Natural killer cell (primary cell): ENCODE measurements around the gene HCK. TPM values are rescaled to one million over a fixed set of nuclear protein-coding genes. Genes with fewer than 3 reads are reported as not detected.

Source experiments
- ATAC-seq, 3 donors: fragments of 150-1000 bp in 2 of 3; fragments of 200-7000 bp in 1 of 3; cut with Tn5 transposase; 1 replicate in 1 of 3; 2 replicates in 2 of 3; pipeline ENCODE4 v1.10.0; 2021; ENCODE audit warnings: mild to moderate bottlenecking in 2 of 3, moderate library complexity in 2 of 3
- DNase-seq, 2 donors: peaks; one replicate each; pipeline versions ENCODE4 v3.0.0 to v3.0.0-alpha.2; 2013 to 2021; ENCODE audit warnings: mixed read lengths in 1 of 2
- H3K27ac ChIP-seq: one replicate; pipeline ENCODE4 v1.5.1; 2013; ENCODE audit warnings: mild to moderate bottlenecking, low read length
- H3K27me3 ChIP-seq: one replicate; pipeline ENCODE4 v1.6.1; 2013; ENCODE audit warnings: low read length; ENCODE audit not compliant: control insufficient read depth, insufficient read depth
- H3K36me3 ChIP-seq: one replicate; pipeline ENCODE4 v1.6.1; 2013; ENCODE audit warnings: low read length; ENCODE audit not compliant: control insufficient read depth, insufficient read depth
- H3K4me1 ChIP-seq: one replicate; pipeline ENCODE4 v1.6.1; 2013; ENCODE audit warnings: low read length; ENCODE audit not compliant: control insufficient read depth, insufficient read depth
- H3K4me3 ChIP-seq: one replicate; pipeline ENCODE4 v1.5.1; 2013; ENCODE audit warnings: low read length
- H3K9me3 ChIP-seq: one replicate; pipeline ENCODE4 v1.6.1; 2013; ENCODE audit warnings: low read length; ENCODE audit not compliant: control insufficient read depth, insufficient read depth
- H3K27ac Mint-ChIP-seq, 2 donors: one replicate each; pipeline ENCODE4 v1.8.0; 2022; ENCODE audit warnings: mild to moderate bottlenecking in 2 of 2, mixed read lengths in 2 of 2, moderate library complexity in 1 of 2
- H3K27me3 Mint-ChIP-seq, 2 donors: one replicate each; pipeline ENCODE4 v1.8.0; 2022; ENCODE audit warnings: low read depth in 2 of 2, mixed read lengths in 2 of 2
- H3K36me3 Mint-ChIP-seq: one replicate; pipeline ENCODE4 v1.8.0; 2022; ENCODE audit warnings: mixed read lengths
- H3K4me1 Mint-ChIP-seq, 2 donors: one replicate each; pipeline ENCODE4 v1.8.0; 2022; ENCODE audit warnings: mixed read lengths in 2 of 2
- H3K4me3 Mint-ChIP-seq: one replicate; pipeline ENCODE4 v1.8.0; 2022; ENCODE audit warnings: mild to moderate bottlenecking, moderate library complexity, mixed read lengths
- H3K9me3 Mint-ChIP-seq, 2 donors: one replicate each; pipeline ENCODE4 v1.8.0; 2022; ENCODE audit warnings: mixed read lengths in 2 of 2
- CTCF ChIP-seq: fragments of 200-600 bp; IDR thresholded peaks from one replicate; pipeline ENCODE4 v1.8.0; 2022; ENCODE audit warnings: antibody characterized with exemption
- WGBS: methylation state at CpG from one replicate; pipeline ENCODE4 v1.1.7; 2013; ENCODE audit warnings: missing lambda C conversion rate; ENCODE audit not compliant: insufficient coverage; 5-methylcytosine and 5-hydroxymethylcytosine counted together
- intact Hi-C: fragments of 100-400 bp; cut with micrococcal nuclease; formaldehyde crosslinking; loops from one replicate; pipeline ENCODE4 v1.14.2; 2022
- total RNA-seq, 4 donors: library from RNA; stranded (reverse); fragments of 120-200 nt in 1 of 4; gene quantifications; one replicate each; pipeline versions ENCODE4 v1.2.3 to v1.2.4, GENCODE V29; 2013 to 2022

HCK gene
- total RNA-seq, 3 donors from 2014 or later (not counting 1 experiment from before 2014, with no cell fraction given), result 6.3 to 31.6 (median 12.4) TPM

DNA sequence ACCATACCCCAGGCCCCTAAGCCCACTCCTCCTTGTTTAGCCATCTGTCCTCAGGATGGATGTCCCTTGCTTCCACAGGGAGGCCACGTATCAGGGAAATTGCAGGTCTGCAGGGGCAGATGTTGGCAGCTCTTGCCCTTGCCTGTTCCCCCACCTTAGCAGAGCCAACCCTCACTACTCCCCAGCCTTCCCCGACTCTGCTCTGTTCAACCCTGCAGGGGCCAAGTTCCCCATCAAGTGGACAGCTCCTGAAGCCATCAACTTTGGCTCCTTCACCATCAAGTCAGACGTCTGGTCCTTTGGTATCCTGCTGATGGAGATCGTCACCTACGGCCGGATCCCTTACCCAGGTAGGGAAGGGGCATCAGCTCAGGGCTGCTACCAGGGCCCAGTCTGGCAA is 46.7 kb downstream of the HCK start:
- Histone ChIP-seq H3K9me3 (no peaks in the 10 kb centered on the region), H3K27ac (no peak overlapping the region), H3K4me1 (no peaks in the 10 kb centered on the region), H3K4me3 (no peak overlapping the region), H3K36me3 (no peaks in the 10 kb centered on the region), H3K27me3 (no peaks in the 10 kb centered on the region)
- Mint-ChIP-seq H3K4me1 (no peaks in the 10 kb centered on the region), H3K27me3 (peaks cover 20 to 30% of the 10 kb centered on the region in 2 donors), H3K36me3 (no peaks in the 10 kb centered on the region), H3K27ac (no peak overlapping the region), H3K9me3 (no peaks in the 10 kb centered on the region), H3K4me3 (no peak overlapping the region)
- ATAC-seq (no peak), DNase-seq (no peak)
- TF ChIP-seq CTCF, result no peak
- 87% methylated on average over 6 of the region's 6 CpGs for WGBS
- intact Hi-C loops, result no loop called here

DNA sequence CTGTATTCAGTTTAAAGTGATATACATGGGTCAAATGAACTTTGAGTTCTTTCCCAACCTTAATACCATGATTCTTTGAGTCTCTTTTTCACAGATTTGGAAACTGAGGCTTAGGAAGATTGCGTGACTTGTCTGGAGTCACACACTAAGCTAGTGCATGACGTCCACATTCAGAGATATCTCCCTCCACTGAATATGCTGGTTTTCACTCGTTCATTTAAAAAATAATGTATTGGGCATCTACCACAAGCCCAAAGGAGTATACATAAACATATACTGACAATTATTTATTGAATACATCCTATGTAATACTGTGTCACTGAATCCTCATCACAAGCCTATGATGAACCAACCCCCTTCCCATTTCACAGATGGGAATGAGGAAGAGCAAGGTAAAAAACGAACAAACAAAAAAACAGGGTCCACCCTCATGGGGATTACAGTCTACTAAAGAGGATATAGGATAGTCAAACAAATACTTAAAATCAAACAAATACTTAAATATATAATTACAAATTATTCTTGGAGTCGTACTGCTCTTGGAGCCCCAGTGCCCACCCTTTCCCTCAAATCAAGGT is 56.9 kb downstream of the HCK start:
- H3K27ac ChIP-seq, result peak overlapping the region; percentile 89
- no peaks in the 10 kb centered on the region for H3K27me3 ChIP-seq
- peaks cover 18% of the 10 kb centered on the region for H3K4me1 ChIP-seq
- no peak for TF ChIP-seq CTCF
- Mint-ChIP-seq H3K27me3 (peaks cover 3 to 4% of the 10 kb centered on the region in 2 donors), H3K27ac (peak overlapping the region; percentile 98 to 99), H3K4me1 (peaks cover 24 to 31% of the 10 kb centered on the region in 2 donors), H3K4me3 (peak overlapping the region; percentile 92), H3K36me3 (no peaks in the 10 kb centered on the region), H3K9me3 (no peaks in the 10 kb centered on the region)
- WGBS, result 67% methylated on average over 4 of the region's 5 CpGs
- peak overlapping the region; percentile 85 for H3K4me3 ChIP-seq
- intact Hi-C loops, result loop anchor here (1.0 kb wide), 1 partner anchor 98 kb away; the partner anchor contains the start of genes PLAGL2 and POFUT1
- ATAC-seq (no peak), DNase-seq (no peak)
- no peaks in the 10 kb centered on the region for H3K9me3 ChIP-seq
- H3K36me3 ChIP-seq, result no peaks in the 10 kb centered on the region

- no peak for TF ChIP-seq CTCF
- no peaks in the 10 kb centered on the region for H3K27me3 ChIP-seq
- Mint-ChIP-seq H3K4me1 (peaks cover 24 to 38% of the 10 kb centered on the region in 2 donors), H3K9me3 (no peaks in the 10 kb centered on the region), H3K36me3 (no peaks in the 10 kb centered on the region), H3K4me3 (peak within 1 kb of the TSS; percentile 92), H3K27me3 (no peaks in the 10 kb centered on the region), H3K27ac (peak within 1 kb of the TSS; percentile 98 to 99)
- ATAC-seq (peak; percentile 90 to 94 (median 92)), DNase-seq (peak; percentile 89 to 97)
- WGBS, result 0% methylated on average over 38 of the region's 38 CpGs
- no peaks in the 10 kb centered on the region for H3K9me3 ChIP-seq
- no peaks in the 10 kb centered on the region for H3K36me3 ChIP-seq
- H3K27ac ChIP-seq, result peak within 1 kb of the TSS; percentile 89
- H3K4me3 ChIP-seq, result peak within 1 kb of the TSS; percentile 85
- peaks cover 18% of the 10 kb centered on the region for H3K4me1 ChIP-seq
- intact Hi-C loops, result loop anchor here (1.0 kb wide), 1 partner anchor 98 kb away; the partner anchor contains the start of genes PLAGL2 and POFUT1
Observed at GRCh38 chr20:32109392-32110172, 57.5 kb downstream of the HCK start, which contains the start of gene TM9SF4. TM9SF4 (plus strand) TSS chr20:32109714; CDS start chr20:32109741, 27 bp downstream.
